ENCODE results near the gene PABPC1L. TPM values are rescaled to one million over a fixed set of nuclear protein-coding genes. Genes with fewer than 3 reads are reported as not detected.

PABPC1L gene
- total RNA-seq, 2 donors from 2014 or later = 37.5 to 60.3 TPM

- H3K36me3 Mint-ChIP-seq (ENCODE audit: low read depth) = no peaks in the 10 kb centered on the region
- H3K27ac Mint-ChIP-seq = peak overlapping the region; percentile 96
- no peaks in the 10 kb centered on the region for H3K27me3 Mint-ChIP-seq
- peaks cover 51% of the 10 kb centered on the region for H3K4me1 Mint-ChIP-seq
- H3K9me3 ChIP-seq (ENCODE audit: control insufficient read depth, low read length, poor library complexity, severe bottlenecking) = no peaks in the 10 kb centered on the region
- H3K4me3 Mint-ChIP-seq = peak overlapping the region; percentile 97
- ATAC-seq (no peak), DNase-seq (no peak)
Observed at GRCh38 chr20:44886828-44887227, 23.0 kb upstream of the PABPC1L start.

- H3K36me3 Mint-ChIP-seq (ENCODE audit: low read depth) = no peaks in the 10 kb centered on the region
- peak overlapping the region; percentile 97 for H3K4me3 Mint-ChIP-seq
- H3K27me3 Mint-ChIP-seq = no peaks in the 10 kb centered on the region
- ATAC-seq (no peak), DNase-seq (no peak)
- peak overlapping the region; percentile 96 for H3K27ac Mint-ChIP-seq
- H3K9me3 ChIP-seq (ENCODE audit: control insufficient read depth, low read length, poor library complexity, severe bottlenecking) = no peaks in the 10 kb centered on the region
- peaks cover 56% of the 10 kb centered on the region for H3K4me1 Mint-ChIP-seq
Observed at GRCh38 chr20:44887466-44887865, 22.4 kb upstream of the PABPC1L start.

- Mint-ChIP-seq H3K4me3 (peak overlapping the region; percentile 82), H3K27me3 (no peaks in the 10 kb centered on the region), H3K4me1 (peaks cover 61% of the 10 kb centered on the region), H3K27ac (peak overlapping the region; percentile 96), H3K36me3 (ENCODE audit: low read depth) (no peaks in the 10 kb centered on the region)
- no peaks in the 10 kb centered on the region for H3K9me3 ChIP-seq (ENCODE audit: control insufficient read depth, low read length, poor library complexity, severe bottlenecking)
- DNase-seq (no peak), ATAC-seq (no peak)
Observed at GRCh38 chr20:44888226-44889103, 21.4 kb upstream of the PABPC1L start.

GRCh38 chr20:44891826-44892225 is 18.0 kb upstream of the PABPC1L start:
- H3K36me3 Mint-ChIP-seq (ENCODE audit: low read depth) = peaks cover 9% of the 10 kb centered on the region
- no peaks in the 10 kb centered on the region for H3K27me3 Mint-ChIP-seq
- peak overlapping the region; percentile 93 for H3K27ac Mint-ChIP-seq
- no peak for ATAC-seq
- no peak for DNase-seq
- peaks cover 66% of the 10 kb centered on the region for H3K4me1 Mint-ChIP-seq
- no peaks in the 10 kb centered on the region for H3K9me3 ChIP-seq (ENCODE audit: control insufficient read depth, low read length, poor library complexity, severe bottlenecking)
- H3K4me3 Mint-ChIP-seq = peak overlapping the region; percentile 72

- Mint-ChIP-seq H3K27ac (peak overlapping the region; percentile 93), H3K27me3 (no peaks in the 10 kb centered on the region), H3K4me3 (peak overlapping the region; percentile 78), H3K36me3 (ENCODE audit: low read depth) (peaks cover 9% of the 10 kb centered on the region), H3K4me1 (peaks cover 60% of the 10 kb centered on the region)
- no peaks in the 10 kb centered on the region for H3K9me3 ChIP-seq (ENCODE audit: control insufficient read depth, low read length, poor library complexity, severe bottlenecking)
- peak; percentile 40 for ATAC-seq
- DNase-seq = no peak
Observed at GRCh38 chr20:44894959-44895358, 14.9 kb upstream of the PABPC1L start.

GRCh38 chr20:44896583-44896982 is 13.3 kb upstream of the PABPC1L start:
- Mint-ChIP-seq H3K27ac (peak overlapping the region; percentile 93), H3K4me3 (peak overlapping the region; percentile 82), H3K27me3 (no peaks in the 10 kb centered on the region), H3K36me3 (ENCODE audit: low read depth) (peaks cover 9% of the 10 kb centered on the region), H3K4me1 (peaks cover 66% of the 10 kb centered on the region)
- no peaks in the 10 kb centered on the region for H3K9me3 ChIP-seq (ENCODE audit: control insufficient read depth, low read length, poor library complexity, severe bottlenecking)
- no peak for ATAC-seq
- DNase-seq = no peak

- DNase-seq = no peak
- no peak for ATAC-seq
- Mint-ChIP-seq H3K4me1 (peaks cover 61% of the 10 kb centered on the region), H3K27me3 (no peaks in the 10 kb centered on the region), H3K4me3 (no peak overlapping the region), H3K27ac (peak overlapping the region; percentile 93), H3K36me3 (ENCODE audit: low read depth) (peaks cover 9% of the 10 kb centered on the region)
- no peaks in the 10 kb centered on the region for H3K9me3 ChIP-seq (ENCODE audit: control insufficient read depth, low read length, poor library complexity, severe bottlenecking)
Observed at GRCh38 chr20:44897133-44897532, 12.7 kb upstream of the PABPC1L start.

GRCh38 chr20:44900231-44900854 is 9.5 kb upstream of the PABPC1L start:
- Mint-ChIP-seq H3K27ac (peak overlapping the region; percentile 79), H3K27me3 (no peaks in the 10 kb centered on the region), H3K4me3 (no peak overlapping the region), H3K36me3 (ENCODE audit: low read depth) (peaks cover 7% of the 10 kb centered on the region), H3K4me1 (peaks cover 39% of the 10 kb centered on the region)
- no peaks in the 10 kb centered on the region for H3K9me3 ChIP-seq (ENCODE audit: control insufficient read depth, low read length, poor library complexity, severe bottlenecking)
- ATAC-seq = no peak
- no peak for DNase-seq

- peaks cover 24% of the 10 kb centered on the region for H3K4me1 Mint-ChIP-seq
Observed at GRCh38 chr20:44901974-44902373, 7.9 kb upstream of the PABPC1L start.

GRCh38 chr20:44904377-44904776 is 5.5 kb upstream of the PABPC1L start:
- no peaks in the 10 kb centered on the region for H3K9me3 ChIP-seq (ENCODE audit: control insufficient read depth, low read length, poor library complexity, severe bottlenecking)
- DNase-seq (no peak), ATAC-seq (no peak)
- Mint-ChIP-seq H3K27me3 (no peaks in the 10 kb centered on the region), H3K27ac (no peak overlapping the region), H3K4me3 (no peak overlapping the region), H3K36me3 (ENCODE audit: low read depth) (peaks cover 4% of the 10 kb centered on the region), H3K4me1 (peaks cover 17% of the 10 kb centered on the region)

More at GRCh38 chr20:44901974-44902373, 7.9 kb upstream of the PABPC1L start:
- ATAC-seq (no peak), DNase-seq (no peak)
- H3K27ac Mint-ChIP-seq = peak overlapping the region; percentile 56
- no peaks in the 10 kb centered on the region for H3K27me3 Mint-ChIP-seq
- peaks cover 4% of the 10 kb centered on the region for H3K36me3 Mint-ChIP-seq (ENCODE audit: low read depth)
- H3K9me3 ChIP-seq (ENCODE audit: control insufficient read depth, low read length, poor library complexity, severe bottlenecking) = no peaks in the 10 kb centered on the region
- no peak overlapping the region for H3K4me3 Mint-ChIP-seq

GRCh38 chr20:44908987-44909871 is 631 bp upstream of the PABPC1L start:
- H3K4me1 Mint-ChIP-seq = peaks cover 18% of the 10 kb centered on the region
- H3K4me3 Mint-ChIP-seq = peak overlapping the region; percentile 84
- H3K36me3 Mint-ChIP-seq (ENCODE audit: low read depth) = no peaks in the 10 kb centered on the region
- H3K27me3 Mint-ChIP-seq = no peaks in the 10 kb centered on the region
- peak overlapping the region; percentile 85 for H3K27ac Mint-ChIP-seq
- no peaks in the 10 kb centered on the region for H3K9me3 ChIP-seq (ENCODE audit: control insufficient read depth, low read length, poor library complexity, severe bottlenecking)
- ATAC-seq (peak; percentile 1), DNase-seq (no peak)

- Mint-ChIP-seq H3K27ac (no peak overlapping the region), H3K27me3 (no peaks in the 10 kb centered on the region), H3K4me3 (peak overlapping the region; percentile 84), H3K36me3 (ENCODE audit: low read depth) (peaks cover 2% of the 10 kb centered on the region), H3K4me1 (peaks cover 23% of the 10 kb centered on the region)
- H3K9me3 ChIP-seq (ENCODE audit: control insufficient read depth, low read length, poor library complexity, severe bottlenecking) = no peaks in the 10 kb centered on the region
- ATAC-seq (no peak), DNase-seq (no peak)
Observed at GRCh38 chr20:44910690-44911262, 916 bp downstream of the PABPC1L start.

All from T-helper 17 cell (primary cell).